Activated CD4-positive, alpha-beta T cell treated with anti-CD3 and anti-CD28 coated beads for 1 hour (primary cell): ENCODE results near the gene MCC.

Experiments used
- DNase-seq: peaks from one replicate; pipeline ENCODE4 v3.0.0-alpha.2; 2020

Gene MCC

GRCh38 chr5:113358696-113359095 is 129.6 kb downstream of the MCC start:
- DNase-seq, result no peak

GRCh38 chr5:113357696-113358476 is 130.4 kb downstream of the MCC start:
- DNase-seq, result no peak

- DNase-seq, result no peak
Observed at GRCh38 chr5:113356487-113356886, 131.8 kb downstream of the MCC start.

- DNase-seq, result no peak
Observed at GRCh38 chr5:113354055-113354454, 134.2 kb downstream of the MCC start.

DNA sequence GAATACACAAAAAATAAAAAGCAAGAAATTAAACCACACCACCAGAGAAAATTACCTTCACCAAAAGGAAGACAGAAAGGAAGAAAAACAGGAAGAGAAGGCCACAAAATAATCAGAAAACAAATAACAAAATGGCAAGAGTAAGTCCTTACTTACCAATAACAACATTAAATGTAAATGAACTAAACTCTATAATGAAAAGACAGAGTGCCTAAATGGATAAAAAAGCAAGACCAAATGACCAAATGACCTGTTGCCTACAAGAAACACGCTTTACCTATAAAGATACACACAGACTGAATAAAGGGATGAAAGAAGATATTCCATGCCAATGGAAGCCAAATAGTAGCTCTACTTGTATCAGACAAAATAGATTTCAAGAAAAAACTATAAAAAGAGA is 140.7 kb downstream of the MCC start:
- DNase-seq, result no peak

DNA sequence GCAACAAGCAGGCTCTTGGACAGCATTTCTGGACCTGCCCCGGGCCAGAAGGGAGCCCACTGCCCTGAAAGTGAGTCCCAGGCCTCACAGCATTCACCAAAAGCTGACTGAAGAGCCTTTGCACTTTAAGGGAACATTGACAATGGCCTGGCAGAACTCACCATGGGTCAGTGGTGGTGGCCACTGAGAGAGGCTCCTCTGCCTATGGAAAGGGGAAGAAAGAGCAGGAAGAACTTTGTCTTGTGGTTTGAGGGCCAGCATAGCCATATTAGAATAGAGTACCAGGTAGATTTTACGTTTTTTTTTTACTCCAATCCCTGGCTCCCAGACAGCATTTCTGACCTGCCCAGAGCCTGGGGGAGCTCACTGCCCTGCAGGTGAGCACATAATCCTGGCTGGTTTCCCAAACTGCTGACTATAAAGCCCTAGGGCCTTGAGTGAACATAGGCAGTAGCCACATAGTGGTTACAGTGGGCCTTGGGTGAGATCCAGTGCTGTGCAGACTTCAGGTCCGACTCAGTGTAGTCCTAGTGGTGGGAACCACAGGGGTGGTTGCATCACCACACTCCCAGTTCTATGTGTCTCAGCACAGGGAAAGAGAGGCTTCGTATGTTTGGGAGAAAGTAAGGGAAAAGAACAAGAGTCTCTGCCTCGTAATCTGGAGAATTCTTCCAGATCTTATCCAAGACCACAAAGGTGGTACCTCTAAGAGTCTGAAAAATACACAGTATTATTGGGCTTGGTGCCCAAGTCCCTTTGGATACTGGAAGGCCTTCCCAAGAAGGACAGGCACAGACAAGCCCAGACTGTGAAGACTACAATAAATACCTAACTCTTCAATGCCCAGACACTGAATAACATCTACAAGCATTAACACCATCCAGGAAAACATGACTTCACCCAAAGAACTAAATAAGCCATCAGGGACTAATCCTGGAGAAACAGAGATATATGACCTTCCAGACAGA is 143.0 kb downstream of the MCC start:
- DNase-seq, result no peak

- no peak for DNase-seq
Observed at GRCh38 chr5:113343343-113343742, 144.9 kb downstream of the MCC start.

DNA sequence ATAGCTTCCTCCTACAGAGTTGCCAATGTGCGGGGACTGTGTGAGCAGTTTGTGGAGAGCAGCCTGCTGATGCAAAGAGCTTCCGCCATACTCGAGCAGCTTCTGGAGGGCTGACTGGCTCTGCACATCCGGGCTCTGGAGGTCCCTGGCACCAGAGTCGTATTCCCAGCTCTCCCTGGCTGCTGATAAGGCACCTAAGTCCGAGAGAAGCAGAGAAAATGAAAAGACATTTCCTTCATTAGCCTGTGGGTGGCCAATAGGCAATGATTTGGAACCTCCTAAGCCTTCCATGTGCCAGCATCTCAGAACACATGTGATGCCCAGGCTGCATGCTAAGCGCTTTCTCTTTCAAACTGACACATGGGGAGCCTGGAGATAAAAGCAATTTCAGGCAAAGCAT is 147.7 kb downstream of the MCC start:
- no peak for DNase-seq

DNA sequence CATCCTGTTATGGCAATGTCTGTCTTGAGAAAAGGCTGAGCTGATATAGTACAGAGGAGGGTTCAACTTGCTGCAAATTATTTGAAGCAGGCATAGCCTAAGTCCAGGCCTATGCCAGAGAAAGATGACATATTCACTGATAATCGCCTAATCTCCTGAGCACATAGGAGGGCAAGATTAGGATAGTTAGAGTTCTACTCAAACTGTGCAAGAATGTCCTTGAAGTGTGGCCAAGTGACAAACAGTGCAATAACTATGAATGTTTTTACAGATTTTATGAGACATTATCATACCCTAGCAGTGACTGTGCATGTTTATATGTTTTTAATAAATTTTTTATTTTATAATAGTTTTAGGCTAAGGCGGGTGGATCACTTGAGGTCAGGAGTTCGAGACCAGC is 149.6 kb downstream of the MCC start:
- no peak for DNase-seq

GRCh38 chr5:113337515-113338415 is 150.5 kb downstream of the MCC start:
- DNase-seq, result no peak

DNA sequence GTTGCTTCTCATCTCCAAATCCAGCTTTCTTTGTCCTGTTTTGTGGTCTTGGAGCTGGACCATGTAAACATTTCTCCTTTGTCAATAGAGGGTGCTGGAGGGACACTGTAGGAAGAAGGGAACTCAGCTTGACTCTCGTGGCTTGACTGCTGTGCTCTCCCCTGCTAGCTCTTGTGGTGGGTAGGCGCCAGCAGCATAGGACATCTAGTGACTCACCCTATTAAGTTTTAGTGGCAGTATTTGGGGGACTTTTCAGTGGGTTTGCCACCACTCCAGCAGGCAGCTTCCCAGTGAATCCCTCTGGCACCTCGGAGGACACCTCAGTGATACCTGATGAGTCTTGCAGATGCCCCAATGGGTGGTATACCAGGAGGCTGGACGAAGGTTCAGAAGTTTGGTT is 151.3 kb downstream of the MCC start:
- DNase-seq, result no peak

DNA sequence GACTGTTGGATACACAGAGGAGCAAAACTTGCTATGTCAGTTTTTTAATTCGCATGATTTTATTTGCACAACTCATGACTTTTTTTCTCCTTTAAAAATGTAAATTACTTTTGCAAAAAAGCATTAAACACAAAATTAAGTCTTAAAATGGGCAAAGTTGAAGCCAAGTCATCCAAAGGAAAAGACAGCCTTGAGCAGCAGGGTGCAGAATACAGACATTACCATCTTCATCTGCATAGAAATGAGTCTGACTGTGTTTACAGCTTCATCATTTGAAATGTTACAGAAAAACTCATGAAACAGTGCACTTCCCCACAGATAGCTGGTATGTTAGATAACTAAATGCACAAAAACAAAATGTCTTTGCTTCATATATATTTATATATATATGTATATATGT is 154.8 kb downstream of the MCC start:
- no peak for DNase-seq

- DNase-seq, result no peak
Observed at GRCh38 chr5:113331209-113331551, 157.1 kb downstream of the MCC start.

DNA sequence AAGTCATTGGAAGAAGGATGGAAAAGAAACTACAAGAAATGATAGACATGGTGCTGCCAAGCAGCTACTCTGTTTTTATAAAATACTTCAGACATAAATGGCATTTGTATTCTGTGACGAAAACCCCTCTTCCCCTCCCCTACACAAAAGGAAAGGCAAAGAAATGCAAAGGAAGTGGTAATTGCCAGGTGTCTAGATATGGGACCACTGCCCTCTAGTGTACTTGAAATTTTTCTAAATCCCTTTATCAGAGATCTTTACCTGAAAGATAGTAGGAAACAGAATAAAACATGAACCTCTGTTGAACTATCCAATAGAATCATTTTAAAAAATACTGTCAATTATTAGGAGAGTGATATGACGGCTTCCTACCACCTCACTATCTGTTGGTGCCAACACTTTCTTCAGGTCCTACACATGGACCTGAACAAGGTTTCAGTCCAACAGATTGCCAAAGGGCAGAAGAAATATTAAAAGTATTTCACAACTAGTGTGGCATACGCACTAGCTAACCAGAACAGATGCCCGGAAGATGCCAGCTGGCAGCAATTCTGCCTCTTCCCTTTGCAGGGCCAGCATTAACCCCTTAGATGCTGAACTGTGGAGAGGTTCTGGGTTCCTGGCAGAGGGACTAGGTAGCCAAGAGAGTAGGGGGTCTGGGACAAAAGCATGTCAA is 157.6 kb downstream of the MCC start:
- no peak for DNase-seq

GRCh38 chr5:113329981-113330380 is 158.3 kb downstream of the MCC start:
- no peak for DNase-seq

DNA sequence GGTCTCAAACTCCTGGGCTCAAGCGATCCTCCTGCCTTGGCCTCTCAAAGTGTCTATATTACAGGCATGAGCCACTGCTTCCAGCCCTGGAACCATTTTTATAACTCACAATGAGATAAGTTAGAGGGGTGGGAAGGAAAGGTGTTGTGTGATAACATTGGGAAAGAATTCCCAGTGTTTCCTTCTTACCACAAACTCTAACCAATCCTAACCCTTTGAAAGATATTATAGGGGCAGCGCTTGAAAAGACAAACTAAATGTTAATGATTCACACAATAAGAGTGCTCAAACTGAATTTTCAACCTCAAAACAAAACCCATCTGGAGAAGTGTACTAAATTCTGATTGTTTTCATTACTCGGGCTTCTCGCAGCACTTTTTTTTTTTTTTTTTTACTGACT is 163.2 kb downstream of the MCC start:
- no peak for DNase-seq

DNA sequence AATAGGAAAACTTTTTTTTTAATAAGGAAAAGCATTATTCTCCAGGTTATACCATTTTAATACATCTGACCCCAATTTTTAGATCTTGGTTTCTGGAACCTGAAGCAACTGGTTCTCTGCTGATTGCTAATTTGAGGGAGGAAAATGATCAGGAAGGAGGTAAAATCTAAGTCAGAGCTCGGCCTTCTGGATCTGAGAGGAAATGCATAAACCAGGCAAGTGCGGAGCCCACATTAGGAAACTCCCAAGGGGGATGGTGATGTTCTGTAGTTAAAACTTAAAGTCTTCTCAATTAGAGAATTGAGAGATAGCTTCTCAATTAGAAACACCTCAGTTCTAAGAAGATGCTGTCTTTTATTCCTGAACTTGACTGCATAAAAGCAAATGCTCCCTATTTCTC is 167.0 kb downstream of the MCC start:
- DNase-seq, result no peak

GRCh38 chr5:113320273-113320780 is 167.9 kb downstream of the MCC start:
- DNase-seq, result no peak

GRCh38 chr5:113319256-113320053 is 168.8 kb downstream of the MCC start:
- no peak for DNase-seq

DNA sequence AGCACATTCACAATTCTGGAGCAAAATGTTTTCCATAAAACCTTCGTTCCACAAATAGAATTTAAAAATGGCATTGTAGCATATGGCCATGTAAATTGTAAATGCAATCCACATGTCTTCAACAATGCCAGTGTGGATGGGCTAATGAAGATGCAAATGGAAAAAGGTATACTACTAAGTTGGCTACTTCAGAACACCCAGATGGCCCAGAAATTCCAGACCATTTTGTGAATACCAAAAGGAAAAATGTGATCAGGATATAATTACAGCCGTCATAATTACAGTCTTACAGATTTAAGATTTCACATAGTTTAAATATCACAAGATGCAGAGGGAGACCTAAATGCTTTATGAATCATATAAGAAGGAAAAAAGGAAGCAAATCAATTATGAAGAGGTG is 170.6 kb downstream of the MCC start:
- no peak for DNase-seq

DNA sequence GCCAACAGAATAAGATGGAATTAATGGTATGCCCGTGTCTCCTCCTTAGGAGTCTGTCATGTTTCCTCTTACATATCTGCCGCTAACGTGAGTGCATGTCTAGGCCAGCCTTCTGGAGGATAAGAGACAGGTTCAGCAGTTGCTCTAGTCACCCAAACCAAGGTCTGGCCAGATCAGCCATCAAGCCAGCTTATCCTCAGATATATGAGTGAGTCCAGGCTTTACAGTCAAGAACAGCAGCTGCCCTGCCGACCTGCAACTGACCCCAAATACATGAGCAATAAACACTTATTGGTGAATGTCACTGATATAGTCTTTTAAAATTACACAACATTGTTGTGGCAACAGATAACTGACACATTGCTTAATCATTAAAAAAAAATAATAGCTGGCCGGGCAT is 177.0 kb downstream of the MCC start:
- DNase-seq, result no peak
